Left hindlimb (tissue), 1 donor: ENCODE measurements around the gene MDM1.

Experiments
- DNase-seq: peaks from one replicate; pipeline ENCODE4 v3.0.0-alpha.2; 2018

Gene MDM1

DNA sequence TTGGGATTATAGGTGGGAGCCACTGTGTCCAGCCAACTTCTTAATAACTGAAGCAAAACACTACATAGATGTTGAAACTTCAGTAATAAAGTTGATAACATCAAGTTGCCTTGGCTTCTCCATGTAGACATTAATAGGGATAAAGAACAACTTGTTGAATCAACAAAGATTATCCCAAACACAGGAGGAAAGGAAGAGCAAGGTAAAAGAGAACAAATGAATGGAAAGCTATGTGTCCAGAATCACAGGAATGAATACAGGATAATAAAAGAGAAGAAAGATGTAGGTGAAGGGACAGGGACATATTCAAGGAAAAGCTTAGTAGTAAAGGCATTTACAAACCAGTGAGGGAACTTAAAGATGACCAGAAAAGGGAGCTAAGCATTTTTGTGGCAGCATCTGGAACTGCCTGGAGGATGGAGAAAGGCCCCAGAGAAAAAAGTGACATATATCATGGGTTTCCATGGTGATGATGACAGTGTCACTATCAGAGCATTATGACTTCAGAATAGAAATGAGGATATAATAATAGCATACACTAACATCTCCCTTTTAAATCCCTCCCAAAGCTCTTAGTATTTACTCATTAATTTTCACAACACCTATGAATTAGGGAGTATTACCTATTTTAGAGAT is 24.0 kb upstream of the MDM1 start:
- DNase-seq = no peak

DNA sequence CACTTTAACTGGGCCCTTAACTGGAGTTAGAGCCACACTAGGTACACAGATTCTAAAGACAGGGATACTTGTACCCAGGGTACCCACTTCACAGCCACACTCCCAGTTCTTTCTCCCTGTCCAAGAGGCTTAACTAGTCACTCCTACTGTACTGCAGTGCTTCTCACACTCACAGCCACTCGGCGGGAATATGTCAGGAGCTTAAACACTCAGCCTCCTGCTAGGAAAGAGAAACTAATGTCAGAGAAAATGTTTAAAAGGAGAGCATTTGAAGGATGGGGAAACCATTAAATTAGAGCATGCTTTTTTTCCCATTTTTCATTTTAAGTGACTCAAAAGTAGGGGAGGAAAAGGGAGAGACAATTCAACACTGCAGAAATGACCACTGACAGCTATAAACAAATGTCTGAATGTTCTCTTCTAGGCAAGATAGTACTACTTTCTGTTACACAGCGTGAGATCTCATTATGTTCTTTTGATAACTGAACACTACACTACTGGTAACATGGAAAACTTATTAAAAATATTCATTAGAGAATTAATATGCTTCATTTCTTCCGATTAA is 22.9 kb upstream of the MDM1 start:
- DNase-seq = no peak

- DNase-seq = no peak
Measured at GRCh38 chr12:68352067-68352466, 19.9 kb upstream of the MDM1 start.

DNA sequence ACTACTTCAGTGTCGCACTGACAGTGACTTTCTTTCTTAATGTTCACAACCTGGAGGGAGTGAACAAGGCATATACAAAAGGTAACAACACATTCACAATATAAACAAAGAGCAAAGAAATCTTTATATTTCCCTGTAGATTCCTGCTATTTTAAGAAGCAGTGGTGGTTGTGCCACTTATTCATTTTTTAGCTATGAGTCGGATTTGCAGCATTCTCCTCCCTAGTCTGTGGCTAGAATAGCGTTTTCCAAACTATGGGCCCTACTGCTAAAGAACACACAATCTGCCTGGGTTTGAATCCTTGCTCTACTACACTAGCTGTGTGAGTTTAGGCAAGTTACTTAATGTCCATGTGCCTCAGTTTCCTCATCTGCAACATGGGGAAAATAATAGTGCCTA is 18.6 kb upstream of the MDM1 start:
- no peak for DNase-seq

DNA sequence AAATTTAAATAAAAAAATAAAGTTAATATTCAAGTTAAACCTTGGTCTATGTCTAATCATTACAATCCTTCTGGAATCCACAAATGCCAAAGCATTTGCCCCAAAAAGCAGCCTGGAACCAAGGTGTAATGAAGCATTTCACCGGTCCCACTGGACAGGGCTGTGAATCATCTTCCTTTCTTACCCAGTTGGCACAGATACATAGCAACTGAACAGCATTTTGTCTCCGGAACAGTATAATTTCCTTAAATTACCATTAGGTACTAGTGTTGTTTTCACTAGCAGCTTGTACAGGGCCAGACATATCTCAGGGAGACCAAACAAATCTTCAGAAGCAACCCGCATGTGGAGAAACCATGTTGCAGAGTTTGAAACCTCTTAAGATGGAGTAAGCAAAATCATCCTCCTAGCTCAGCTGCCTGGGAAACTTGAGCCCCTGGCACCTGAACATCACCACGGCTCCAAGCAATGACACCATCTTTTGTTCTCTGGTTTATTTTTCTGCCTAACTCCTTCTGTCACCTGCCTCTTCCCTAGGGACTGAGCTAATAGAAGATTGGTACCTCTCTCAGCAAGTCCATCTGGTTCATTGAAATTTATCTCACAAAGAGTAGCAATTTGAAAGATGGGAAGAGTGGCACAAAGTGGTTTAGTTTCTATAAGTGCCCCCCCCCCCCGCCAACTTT is 17.9 kb upstream of the MDM1 start:
- DNase-seq = no peak

GRCh38 chr12:68349220-68349621 is 17.1 kb upstream of the MDM1 start:
- DNase-seq = no peak

- no peak for DNase-seq
Measured at GRCh38 chr12:68348419-68348818, 16.3 kb upstream of the MDM1 start.

- no peak for DNase-seq
Measured at GRCh38 chr12:68345763-68346162, 13.6 kb upstream of the MDM1 start.

- DNase-seq = no peak
Measured at GRCh38 chr12:68344126-68344525, 12.0 kb upstream of the MDM1 start.

GRCh38 chr12:68342966-68343365 is 10.8 kb upstream of the MDM1 start:
- no peak for DNase-seq

DNA sequence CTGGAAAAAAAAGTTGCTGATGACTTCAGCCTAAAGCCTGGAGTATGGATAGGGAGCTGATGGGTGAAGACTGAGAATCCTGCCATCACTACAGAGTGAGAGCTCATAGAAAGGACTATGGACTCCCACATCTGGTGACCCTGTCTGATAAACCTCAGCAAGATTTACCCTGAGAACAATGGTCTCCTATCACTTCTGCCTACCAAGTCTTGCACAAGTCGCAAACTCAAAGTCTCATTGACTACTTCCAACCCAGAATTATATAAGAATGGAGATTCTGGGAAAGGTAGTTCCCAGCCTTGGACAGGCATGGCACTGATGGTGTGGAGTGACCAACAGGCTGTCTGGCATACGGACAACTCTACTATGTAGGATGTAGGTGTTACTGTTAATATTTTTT is 9.7 kb upstream of the MDM1 start:
- no peak for DNase-seq

GRCh38 chr12:68340404-68341270 is 8.5 kb upstream of the MDM1 start:
- DNase-seq = no peak

DNA sequence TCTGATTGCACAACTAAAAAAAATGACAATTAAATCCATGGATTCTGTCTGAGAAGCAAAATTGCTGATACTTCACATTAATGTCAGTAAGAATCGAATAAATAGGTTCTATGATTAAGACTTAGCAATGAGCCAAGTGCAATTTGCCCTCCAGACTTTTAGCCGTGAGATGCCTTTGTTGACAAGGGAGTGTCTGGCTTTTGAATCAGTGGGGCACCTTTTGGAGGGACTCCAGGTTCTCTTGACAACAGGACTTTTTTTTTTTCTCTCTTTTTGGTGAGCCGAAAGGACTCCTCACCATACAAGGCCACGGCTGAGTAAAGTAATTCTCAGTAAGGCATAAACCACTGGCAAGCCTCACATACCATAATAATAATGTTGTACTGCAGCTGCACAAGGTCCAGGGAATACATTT is 4.7 kb upstream of the MDM1 start:
- no peak for DNase-seq

GRCh38 chr12:68335462-68335861 is 3.3 kb upstream of the MDM1 start:
- DNase-seq = no peak

DNA sequence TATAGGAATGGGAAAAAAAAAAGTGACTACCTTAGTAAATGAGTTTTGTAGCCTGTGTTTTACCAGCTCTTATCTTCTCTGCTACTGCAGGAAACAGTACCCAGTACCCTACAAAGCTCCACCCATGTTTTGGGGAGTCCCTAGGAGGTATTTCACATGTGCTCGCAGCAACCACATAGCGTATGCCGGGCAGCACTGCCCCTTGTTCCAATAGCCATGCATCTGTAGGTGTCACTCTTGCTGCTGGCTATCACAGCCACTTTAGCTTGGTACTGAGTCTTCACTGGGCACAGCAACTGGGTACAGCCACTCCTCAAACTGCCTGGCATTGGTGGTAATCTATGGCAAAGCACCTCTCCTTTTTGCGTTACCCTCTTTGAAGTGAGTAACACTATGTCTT is 2.0 kb upstream of the MDM1 start:
- DNase-seq = no peak

GRCh38 chr12:68332728-68333630 is 817 bp upstream of the MDM1 start:
- DNase-seq = no peak

DNA sequence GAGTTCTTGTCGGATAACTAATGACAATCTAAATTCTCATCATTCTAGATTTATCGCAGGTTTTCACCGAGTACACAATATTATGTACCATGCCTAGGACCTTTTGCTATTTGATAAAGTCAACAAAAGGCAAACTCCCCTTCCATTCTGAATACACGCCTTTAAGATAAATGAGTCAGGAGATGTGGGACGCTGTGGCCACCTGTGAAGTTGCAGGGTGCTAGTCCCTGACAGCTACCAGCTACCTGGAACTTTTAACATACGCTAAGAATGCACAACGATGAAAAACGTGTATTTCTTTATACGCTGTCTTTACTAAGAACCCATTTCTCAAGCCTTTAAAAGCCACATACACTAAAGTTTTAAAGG is 678 bp downstream of the MDM1 start:
- DNase-seq = no peak

DNA sequence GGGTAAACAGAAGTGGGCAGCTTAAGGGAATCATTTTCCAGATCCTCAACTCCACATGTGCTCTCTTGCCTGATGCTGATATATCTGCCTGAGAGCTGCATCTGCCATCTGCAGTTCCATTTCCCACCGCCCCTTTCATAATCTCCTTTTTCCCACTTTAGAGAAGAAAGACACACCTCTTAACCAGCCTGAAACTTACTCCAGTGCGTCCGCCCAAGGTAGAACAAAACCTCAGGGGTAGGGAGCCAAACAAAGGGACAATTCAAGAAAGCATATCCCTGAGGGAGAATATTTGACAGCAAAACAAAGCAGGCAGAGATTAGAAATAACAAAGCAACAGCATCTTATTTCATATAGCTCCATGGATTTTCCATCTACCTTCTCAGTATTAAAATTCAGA is 4.3 kb downstream of the MDM1 start:
- no peak for DNase-seq

DNA sequence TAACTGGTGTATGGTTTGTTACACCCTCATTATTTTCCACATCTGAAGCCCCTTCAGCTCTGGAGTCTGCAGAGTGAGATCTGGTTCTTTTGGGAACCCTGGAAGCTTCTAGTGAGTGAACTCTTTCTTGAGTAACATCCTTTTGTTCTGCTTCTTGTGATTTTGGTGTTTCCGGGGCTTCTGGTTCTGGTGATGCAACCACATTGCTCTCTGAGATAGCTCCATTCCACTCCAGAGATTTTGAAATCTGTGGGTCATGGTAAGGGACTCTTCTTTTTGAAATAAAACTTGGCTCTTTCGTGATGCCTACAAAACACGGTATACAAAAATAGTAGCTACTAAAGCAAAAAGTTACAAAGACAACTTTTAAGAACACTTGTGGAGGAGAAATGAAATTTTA is 5.4 kb downstream of the MDM1 start:
- no peak for DNase-seq

GRCh38 chr12:68325966-68326365 is 6.2 kb downstream of the MDM1 start:
- DNase-seq = no peak

- DNase-seq = no peak
Measured at GRCh38 chr12:68324531-68324930, 7.6 kb downstream of the MDM1 start.

- DNase-seq = no peak
Measured at GRCh38 chr12:68321140-68321539, 11.0 kb downstream of the MDM1 start.
